ENCODE data around the gene PPP1R14C.

DNA sequence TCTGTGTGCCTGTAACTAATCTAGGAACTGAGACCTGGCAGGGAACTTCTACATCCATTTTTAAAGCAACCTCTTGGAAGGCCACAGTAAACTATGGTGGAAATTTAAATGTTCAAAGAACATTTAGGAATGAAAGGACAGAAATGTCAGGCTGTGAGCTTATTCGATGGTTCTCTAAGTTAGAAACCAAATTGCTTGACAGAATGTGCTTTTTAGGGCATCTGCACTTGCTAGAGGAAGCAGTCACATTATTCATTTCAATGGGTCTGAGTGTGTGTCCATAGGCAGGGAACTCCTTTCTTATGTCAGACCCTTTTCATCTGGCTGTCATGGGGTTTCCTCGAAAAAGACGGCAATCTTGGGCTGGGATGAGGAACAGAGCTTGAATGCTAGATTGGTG, 84.4 kb downstream of the PPP1R14C start:
- TF ChIP-seq, protein P1, sequence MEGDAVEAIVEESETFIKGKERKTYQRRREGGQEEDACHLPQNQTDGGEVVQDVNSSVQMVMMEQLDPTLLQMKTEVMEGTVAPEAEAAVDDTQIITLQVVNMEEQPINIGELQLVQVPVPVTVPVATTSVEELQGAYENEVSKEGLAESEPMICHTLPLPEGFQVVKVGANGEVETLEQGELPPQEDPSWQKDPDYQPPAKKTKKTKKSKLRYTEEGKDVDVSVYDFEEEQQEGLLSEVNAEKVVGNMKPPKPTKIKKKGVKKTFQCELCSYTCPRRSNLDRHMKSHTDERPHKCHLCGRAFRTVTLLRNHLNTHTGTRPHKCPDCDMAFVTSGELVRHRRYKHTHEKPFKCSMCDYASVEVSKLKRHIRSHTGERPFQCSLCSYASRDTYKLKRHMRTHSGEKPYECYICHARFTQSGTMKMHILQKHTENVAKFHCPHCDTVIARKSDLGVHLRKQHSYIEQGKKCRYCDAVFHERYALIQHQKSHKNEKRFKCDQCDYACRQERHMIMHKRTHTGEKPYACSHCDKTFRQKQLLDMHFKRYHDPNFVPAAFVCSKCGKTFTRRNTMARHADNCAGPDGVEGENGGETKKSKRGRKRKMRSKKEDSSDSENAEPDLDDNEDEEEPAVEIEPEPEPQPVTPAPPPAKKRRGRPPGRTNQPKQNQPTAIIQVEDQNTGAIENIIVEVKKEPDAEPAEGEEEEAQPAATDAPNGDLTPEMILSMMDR (IDR thresholded peaks at IDR 0.05): no peak
- TF ChIP-seq POLR2AphosphoS5 (IDR thresholded peaks at IDR 0.05): no peak
- TF ChIP-seq POLR2A (IDR thresholded peaks at IDR 0.05): no peak
